SH-SY5Y (cell line): ENCODE data around the gene RNPS1.

Source experiments
- GATA2 ChIP-seq: IDR thresholded peaks from 2 replicates; pipeline ENCODE4 v1.6.1; 2011; ENCODE audit warnings: mild to moderate bottlenecking, low read depth, low read length
- GATA3 ChIP-seq: IDR thresholded peaks from 2 replicates; pipeline ENCODE4 v1.6.1; 2011; ENCODE audit warnings: low read depth, mild to moderate bottlenecking, low read length, moderate library complexity

GRCh38 chr16:2308089-2308962, 40.4 kb upstream of the RNPS1 start:
- TF ChIP-seq GATA3, result no peak
- TF ChIP-seq GATA2, result no peak
